GM21737 (cell line): ENCODE measurements around the gene RPS2.
"Not testable (repeated sequence)": the region's sequence is repeated elsewhere in the genome, so short reads cannot be mapped to it uniquely, and the experiment has no call there.

ENCODE experiments used
- ATAC-seq: cut with Tn5 transposase; IDR thresholded peaks from one replicate; pipeline ENCODE4 v1.9.1; 2021; ENCODE audit warnings: mild to moderate bottlenecking, moderate library complexity; ENCODE audit not compliant: unreplicated experiment

The RPS2 gene

GRCh38 chr16:1920727-1921171 lies 43.9 kb downstream of the RPS2 start:
- no peak for ATAC-seq

- not testable (repeated sequence) for ATAC-seq
These were observed 44.5 kb downstream of the RPS2 start for GRCh38 chr16:1920122-1920521.

GRCh38 chr16:1919327-1919998 lies 45.2 kb downstream of the RPS2 start:
- ATAC-seq, result no peak

- ATAC-seq, result no peak
These were observed 46.0 kb downstream of the RPS2 start, which contains the start of gene HS3ST6 for GRCh38 chr16:1918351-1919326. Gene HS3ST6 (minus strand): TSS chr16:1918415. CDS start chr16:1918323, 92 bp downstream.

GRCh38 chr16:1917665-1918350 lies 46.8 kb downstream of the RPS2 start:
- ATAC-seq, result no peak

GRCh38 chr16:1917056-1917664 lies 47.5 kb downstream of the RPS2 start:
- ATAC-seq, result no peak

- ATAC-seq, result no peak
These were observed 48.0 kb downstream of the RPS2 start for GRCh38 chr16:1916640-1916990.

- no peak for ATAC-seq
These were observed 48.6 kb downstream of the RPS2 start for GRCh38 chr16:1915732-1916639.

- ATAC-seq, result no peak
These were observed 49.6 kb downstream of the RPS2 start for GRCh38 chr16:1914988-1915387.

GRCh38 chr16:1914084-1914608 lies 50.5 kb downstream of the RPS2 start:
- ATAC-seq, result no peak

- no peak for ATAC-seq
These were observed 51.1 kb downstream of the RPS2 start for GRCh38 chr16:1913327-1914083.

- ATAC-seq, result no peak
These were observed 52.4 kb downstream of the RPS2 start for GRCh38 chr16:1912215-1912543.
